PFSK-1 (cell line): Measurements from ENCODE around the gene TBC1D17.

ENCODE experiments used
- FOXP2 ChIP-seq: optimal IDR thresholded peaks from 2 replicates; pipeline ENCODE3; 2011; ENCODE audit warnings: borderline replicate concordance, control low read depth, inconsistent platforms; ENCODE audit not compliant: insufficient read depth; ENCODE audit errors: extremely low read length, extremely low read depth
- POLR2AphosphoS5 ChIP-seq: IDR thresholded peaks from 2 replicates; pipeline ENCODE4 v1.6.1; 2012; ENCODE audit warnings: low read depth, mild to moderate bottlenecking, control low read depth, low read length, moderate library complexity
- SIN3A ChIP-seq: IDR thresholded peaks from 2 replicates; pipeline ENCODE4 v1.6.1; 2012; ENCODE audit warnings: mild to moderate bottlenecking, low read length, moderate library complexity, borderline replicate concordance; ENCODE audit not compliant: insufficient read depth
- TAF1 ChIP-seq: IDR thresholded peaks from 2 replicates; pipeline ENCODE4 v1.6.1; 2012; ENCODE audit warnings: low read length, control low read depth, borderline replicate concordance; ENCODE audit not compliant: insufficient read depth
- TF ChIP-seq, protein P1 (sequence below), 2 experiments: IDR thresholded peaks; 2 replicates each; pipeline versions ENCODE4 v1.6.1 to v1.8.0; 2011 to 2012; ENCODE audit warnings: low read depth in 2 of 2, low read length in 2 of 2, control low read depth in 1 of 2, inconsistent platforms in 1 of 2, mild to moderate bottlenecking in 1 of 2, moderate library complexity in 1 of 2; ENCODE audit not compliant: insufficient read depth in 1 of 2

TBC1D17 gene

DNA sequence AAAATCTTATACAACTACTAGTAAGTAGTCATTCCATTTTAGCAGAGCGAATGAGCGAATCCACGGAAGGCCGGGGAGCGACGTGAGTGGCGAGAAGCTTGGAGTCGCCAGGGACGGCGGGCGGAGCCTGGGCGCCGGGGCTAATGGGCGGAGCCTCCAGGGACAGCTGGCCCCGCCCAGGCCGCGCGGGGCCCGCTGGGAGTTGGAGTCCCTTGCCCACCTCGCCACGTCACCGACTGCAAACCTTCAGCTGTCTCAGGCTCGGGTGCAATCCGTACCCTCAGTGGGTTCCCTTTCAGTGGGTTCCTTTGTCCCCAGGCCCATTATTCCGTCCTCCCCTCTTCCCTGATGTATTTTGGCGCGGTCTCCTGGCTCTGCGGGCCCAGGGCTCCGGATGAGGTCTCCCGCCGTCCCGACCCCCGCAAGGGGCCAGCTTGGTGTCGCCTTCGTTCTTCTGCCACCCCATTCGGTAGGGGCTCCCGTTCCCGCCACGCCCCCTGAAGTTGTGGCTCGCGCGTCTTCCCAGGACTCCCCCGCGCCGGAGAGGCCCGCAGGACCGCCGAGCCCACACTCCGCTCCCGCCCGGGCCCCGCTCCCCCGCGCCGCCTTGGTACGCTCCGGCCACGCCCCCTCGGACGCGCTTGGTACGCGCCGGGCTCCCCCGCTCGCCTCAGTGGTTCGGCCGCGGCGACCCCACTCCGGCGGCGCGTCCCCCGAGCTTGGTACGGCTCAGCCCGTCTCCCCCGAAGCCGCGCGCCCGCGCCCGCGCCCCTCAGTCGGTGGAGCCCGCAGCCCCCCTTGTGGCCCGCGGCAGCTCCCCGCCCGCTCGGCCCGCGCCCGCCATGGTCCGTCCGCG is 26.8 kb upstream of the TBC1D17 start, which contains the start of gene PTOV1:
Gene PTOV1, plus strand, starts transcription at position 673 of the 856 bp plus-strand sequence.
- TF ChIP-seq TAF1, result no peak; the same call in 1 of the 2 replicates
- no peak for TF ChIP-seq SIN3A
- peak; percentile 76 for TF ChIP-seq POLR2AphosphoS5
- TF ChIP-seq, protein P1, sequence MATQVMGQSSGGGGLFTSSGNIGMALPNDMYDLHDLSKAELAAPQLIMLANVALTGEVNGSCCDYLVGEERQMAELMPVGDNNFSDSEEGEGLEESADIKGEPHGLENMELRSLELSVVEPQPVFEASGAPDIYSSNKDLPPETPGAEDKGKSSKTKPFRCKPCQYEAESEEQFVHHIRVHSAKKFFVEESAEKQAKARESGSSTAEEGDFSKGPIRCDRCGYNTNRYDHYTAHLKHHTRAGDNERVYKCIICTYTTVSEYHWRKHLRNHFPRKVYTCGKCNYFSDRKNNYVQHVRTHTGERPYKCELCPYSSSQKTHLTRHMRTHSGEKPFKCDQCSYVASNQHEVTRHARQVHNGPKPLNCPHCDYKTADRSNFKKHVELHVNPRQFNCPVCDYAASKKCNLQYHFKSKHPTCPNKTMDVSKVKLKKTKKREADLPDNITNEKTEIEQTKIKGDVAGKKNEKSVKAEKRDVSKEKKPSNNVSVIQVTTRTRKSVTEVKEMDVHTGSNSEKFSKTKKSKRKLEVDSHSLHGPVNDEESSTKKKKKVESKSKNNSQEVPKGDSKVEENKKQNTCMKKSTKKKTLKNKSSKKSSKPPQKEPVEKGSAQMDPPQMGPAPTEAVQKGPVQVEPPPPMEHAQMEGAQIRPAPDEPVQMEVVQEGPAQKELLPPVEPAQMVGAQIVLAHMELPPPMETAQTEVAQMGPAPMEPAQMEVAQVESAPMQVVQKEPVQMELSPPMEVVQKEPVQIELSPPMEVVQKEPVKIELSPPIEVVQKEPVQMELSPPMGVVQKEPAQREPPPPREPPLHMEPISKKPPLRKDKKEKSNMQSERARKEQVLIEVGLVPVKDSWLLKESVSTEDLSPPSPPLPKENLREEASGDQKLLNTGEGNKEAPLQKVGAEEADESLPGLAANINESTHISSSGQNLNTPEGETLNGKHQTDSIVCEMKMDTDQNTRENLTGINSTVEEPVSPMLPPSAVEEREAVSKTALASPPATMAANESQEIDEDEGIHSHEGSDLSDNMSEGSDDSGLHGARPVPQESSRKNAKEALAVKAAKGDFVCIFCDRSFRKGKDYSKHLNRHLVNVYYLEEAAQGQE (IDR thresholded peaks at IDR 0.05; ENCODE audit: insufficient read depth in 1 of 2, low read depth in 2 of 2, low read length in 2 of 2), result no peak
- peak; percentile 68 for TF ChIP-seq FOXP2

DNA sequence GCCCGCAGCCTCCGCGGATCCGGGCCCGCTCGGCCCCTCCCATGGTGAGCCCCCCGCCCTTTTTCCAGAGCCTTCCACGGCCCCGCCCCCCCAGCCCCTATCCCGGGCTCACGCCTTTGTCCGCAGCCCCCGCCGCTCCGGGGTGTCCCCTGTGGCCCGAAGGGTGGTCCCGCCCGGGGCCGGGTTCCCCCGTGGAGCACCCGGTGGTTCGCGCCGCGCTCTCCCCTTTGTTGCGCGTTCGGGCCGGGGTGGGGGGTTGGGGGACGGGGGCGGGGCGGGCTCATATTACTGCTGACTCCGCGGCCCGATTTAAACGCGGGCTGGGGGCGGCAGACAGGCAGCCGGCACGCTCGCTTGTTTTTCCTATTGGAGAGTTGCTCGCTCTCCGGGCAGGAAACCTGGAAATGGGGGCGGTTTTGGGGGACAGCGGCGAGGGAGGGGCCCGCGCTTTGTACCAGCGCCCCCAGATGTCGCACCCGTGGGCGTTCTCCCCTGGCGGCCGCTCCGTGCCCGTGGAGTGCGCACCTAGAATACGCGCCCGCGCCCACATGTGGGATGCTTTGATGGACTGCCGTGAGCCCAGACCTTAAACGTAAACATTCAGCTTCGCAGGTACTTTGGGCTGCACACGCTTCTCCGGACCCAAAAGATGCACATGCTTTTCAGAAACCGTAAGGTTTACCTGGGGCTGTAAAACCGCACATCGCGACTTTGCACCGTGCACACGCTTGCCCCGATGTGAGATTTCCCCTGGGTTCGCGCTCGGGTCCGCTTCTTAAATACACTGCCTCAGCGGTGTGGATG is 25.8 kb upstream of the TBC1D17 start:
- TF ChIP-seq SIN3A (no peak), TAF1 (no peak), POLR2AphosphoS5 (no peak), FOXP2 (no peak)
- TF ChIP-seq, protein P1 (IDR thresholded peaks at IDR 0.05; ENCODE audit: insufficient read depth in 1 of 2, low read depth in 2 of 2, low read length in 2 of 2), result no peak

DNA sequence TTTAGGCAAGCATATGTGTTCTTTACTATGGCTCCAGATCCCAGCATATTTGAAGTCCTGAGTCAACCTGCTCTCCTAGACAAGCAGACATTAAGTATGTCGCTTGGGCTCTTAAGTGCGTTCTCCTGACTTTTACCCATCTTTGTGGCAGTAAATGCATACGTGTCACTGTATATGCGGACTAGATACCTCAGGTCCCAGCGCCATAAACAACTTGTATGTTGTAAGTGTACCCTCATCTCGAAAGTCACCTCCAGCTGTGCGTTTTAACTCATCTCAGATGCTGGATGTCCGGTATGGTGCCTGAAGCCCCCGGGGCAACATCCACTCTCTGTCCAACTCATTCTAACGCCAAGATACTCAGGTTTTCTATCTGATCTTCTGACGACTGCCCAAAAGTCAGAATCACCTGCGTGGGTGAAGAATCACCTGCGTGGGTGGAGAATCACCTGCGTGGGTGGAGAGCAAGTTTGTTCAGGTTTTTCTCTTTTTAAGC is 24.8 kb upstream of the TBC1D17 start:
- TF ChIP-seq TAF1 (no peak), FOXP2 (no peak), SIN3A (no peak), POLR2AphosphoS5 (no peak)
- TF ChIP-seq, protein P1 (IDR thresholded peaks at IDR 0.05; ENCODE audit: insufficient read depth in 1 of 2, low read depth in 2 of 2, low read length in 2 of 2), result no peak

DNA sequence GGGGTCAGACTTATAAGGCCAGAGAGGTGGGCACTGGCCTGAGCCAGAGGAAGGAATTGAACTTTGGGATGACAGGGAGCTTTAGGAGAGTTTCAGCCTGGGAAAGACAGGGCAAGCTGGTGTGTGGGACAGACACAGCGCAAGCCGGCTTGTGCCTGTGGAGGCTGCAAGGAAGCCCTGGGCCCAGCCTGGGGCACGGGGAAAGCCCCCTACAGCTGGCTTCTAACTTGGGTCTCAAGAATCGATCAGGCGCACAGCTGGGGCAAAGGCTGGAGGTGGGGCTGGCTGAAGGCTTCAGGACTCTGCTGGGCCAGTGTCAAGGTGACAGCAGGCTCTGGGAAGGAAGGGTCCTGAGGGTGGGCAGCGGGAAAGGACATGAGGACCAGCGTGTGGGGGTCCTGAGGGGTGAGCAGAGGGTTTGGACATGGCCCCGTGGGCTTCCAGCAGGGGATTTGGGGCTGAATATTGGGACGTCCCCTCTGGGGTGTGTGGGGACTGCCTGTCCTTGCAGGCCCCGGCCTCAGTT is 23.6 kb upstream of the TBC1D17 start:
- TF ChIP-seq POLR2AphosphoS5, result no peak
- TF ChIP-seq TAF1, result no peak
- TF ChIP-seq, protein P1 (IDR thresholded peaks at IDR 0.05; ENCODE audit: insufficient read depth in 1 of 2, low read depth in 2 of 2, low read length in 2 of 2), result no peak
- no peak for TF ChIP-seq FOXP2
- no peak for TF ChIP-seq SIN3A
